GM18519 (cell line): ENCODE measurements around the gene OR52E5.
A peak's percentile ranks its signal among the peaks of the same experiment; 100 is the strongest.

ENCODE experiments used
- ATAC-seq: cut with Tn5 transposase; IDR thresholded peaks from one replicate; pipeline ENCODE4 v1.9.1; 2021; ENCODE audit warnings: mild to moderate bottlenecking, moderate library complexity; ENCODE audit not compliant: unreplicated experiment, low FRiP score

The OR52E5 gene

DNA sequence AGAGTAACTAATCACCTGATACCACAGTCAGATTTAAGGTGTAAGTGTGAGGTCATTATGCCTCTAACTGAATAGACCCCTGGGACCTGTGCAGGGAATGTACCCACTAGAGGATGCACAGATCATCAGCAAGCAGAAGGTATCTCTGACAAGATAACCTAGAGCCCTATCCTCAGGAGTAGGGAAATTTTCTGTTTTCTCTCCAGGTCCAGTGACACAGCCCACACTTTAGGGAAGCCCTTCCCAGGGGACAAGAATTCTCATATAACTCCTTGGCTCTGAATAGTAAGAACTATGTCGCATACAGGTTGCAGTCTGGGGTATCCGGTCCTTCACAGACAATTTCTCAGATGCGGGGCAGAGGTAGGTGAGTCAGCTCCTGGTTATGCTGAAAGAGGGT is at the start of gene OR52E5:
Gene OR52E5 (plus strand): TSS at position 301 of the 400 bp plus-strand sequence. CDS start 7,569 bp downstream, outside the sequence.
- no peak for ATAC-seq

DNA sequence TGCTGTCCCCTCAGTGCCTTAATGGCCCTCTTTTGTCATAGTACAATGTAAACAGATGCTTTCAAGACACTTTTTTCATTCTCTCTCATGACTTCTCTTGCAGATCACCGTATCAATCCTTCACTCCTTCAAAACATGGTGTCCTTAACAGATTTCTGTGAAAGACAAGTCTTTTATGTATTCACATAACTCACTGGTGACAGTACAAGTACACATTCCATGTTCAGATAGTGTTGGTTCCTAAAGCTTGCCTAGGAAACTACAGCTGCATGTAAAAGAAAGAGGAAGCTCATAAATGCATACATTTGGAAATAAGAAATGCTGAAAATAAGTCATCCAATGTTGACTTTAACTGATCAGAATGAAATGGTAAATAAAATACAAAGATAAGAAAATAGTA is 46.3 kb upstream of the OR52E5 start:
- no peak for ATAC-seq

- ATAC-seq = no peak
These were observed 45.3 kb upstream of the OR52E5 start for GRCh38 chr11:5847711-5848110.

- no peak for ATAC-seq
These were observed 42.0 kb upstream of the OR52E5 start for GRCh38 chr11:5851002-5851401.

DNA sequence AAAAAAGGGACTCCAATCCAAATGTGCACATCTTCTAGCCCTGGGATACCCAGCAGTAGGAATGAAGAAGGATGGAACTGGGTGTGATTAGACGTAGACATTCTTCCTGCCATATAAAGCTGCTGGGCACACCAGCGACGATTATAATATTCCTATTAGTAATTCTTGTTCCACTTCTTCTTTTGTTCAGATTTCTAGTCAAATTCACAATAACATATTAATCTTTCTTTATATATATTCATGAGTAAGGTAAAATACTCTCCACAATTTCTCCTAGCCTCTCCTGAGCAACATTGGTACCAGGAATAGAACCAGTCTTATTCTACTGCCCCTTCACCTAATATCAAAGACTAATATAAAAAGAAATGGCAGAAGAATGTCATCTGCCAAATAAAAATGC is 35.4 kb upstream of the OR52E5 start, which contains the start of gene OR52E8:
Gene OR52E8 (minus strand): TSS at position 101 of the 400 bp plus-strand sequence. CDS start 0 bp downstream, at position 101.
- ATAC-seq = no peak

DNA sequence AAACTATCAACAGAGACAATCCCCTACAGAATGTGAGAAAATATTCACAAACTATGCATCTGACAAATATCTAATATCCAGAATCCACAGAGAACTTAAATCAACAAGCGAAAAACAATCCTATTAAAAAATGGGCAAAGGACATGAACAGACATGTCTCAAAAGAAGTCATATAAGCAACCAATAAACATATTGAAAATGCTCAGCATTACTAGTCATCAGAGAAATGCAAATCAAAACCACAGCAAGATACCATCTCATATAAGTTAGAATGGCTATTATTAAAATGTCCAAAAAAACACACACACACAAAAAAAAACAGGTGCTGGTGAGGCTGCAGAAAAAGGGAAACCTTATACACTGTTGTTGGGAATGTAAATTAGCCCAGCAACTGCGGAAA is 27.2 kb upstream of the OR52E5 start:
- no peak for ATAC-seq

- no peak for ATAC-seq
These were observed 14.4 kb upstream of the OR52E5 start for GRCh38 chr11:5878564-5878963.

DNA sequence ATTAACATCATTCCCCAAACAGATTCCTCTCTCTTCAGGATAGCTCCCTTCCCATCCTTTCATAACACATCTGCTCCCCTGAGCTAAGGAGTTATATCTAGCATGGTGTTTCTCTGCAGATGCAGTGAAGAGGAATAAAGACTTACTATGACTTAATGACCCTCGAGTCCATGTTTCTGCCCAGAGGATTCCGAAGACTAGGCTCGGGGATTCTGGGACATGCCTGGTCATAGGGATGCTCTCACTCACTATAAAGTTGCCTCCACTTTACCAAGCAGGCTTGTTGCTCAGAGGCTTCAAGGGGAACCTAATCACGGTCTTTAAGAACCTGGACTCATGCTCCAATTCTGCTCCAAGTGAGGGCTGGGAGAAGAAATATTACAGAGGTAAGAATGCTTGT is 12.7 kb upstream of the OR52E5 start, which contains the start of gene OR52E4:
Gene OR52E4 (plus strand): TSS at position 301 of the 400 bp plus-strand sequence. CDS start 3,664 bp downstream, outside the sequence.
- ATAC-seq = no peak

DNA sequence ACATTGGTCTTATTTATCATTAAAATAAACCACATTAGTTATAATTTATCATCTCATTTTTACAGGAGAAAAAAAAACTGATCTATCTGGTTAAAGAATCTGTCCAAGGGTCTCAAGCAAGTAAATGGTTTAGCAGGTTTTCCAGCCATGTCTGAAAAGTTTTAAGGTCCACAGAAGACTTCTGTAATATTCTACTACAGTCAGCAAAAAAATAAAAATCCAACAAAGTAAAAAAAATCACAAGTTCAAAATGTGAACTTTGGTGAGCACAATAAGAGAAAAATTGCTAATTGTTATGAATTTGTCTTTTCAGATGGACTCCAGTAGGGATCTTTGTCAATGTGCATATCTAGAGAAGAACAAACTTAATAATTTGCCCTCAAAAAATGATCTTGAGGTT is 11.3 kb upstream of the OR52E5 start:
- no peak for ATAC-seq

DNA sequence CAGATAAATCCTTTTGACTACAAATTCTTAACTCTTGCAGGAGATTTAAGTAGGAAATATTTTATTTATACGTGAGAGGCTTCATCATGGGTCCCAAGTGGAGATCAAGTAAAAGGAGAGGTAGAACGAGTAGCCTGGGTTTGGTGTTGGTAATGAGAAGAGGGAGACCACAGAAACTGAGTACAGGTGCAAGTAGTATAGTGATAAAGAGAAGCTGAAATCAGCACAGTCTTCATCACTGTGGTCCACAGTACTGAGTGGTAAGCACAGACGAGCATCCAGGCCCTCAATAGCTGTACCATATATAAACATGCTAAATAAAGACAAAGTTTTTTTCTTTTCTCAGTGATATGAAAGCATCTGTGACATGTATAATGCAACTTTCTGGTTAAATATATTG is 5.8 kb upstream of the OR52E5 start:
- no peak for ATAC-seq

GRCh38 chr11:5887661-5888060 is 5.3 kb upstream of the OR52E5 start:
- no peak for ATAC-seq

DNA sequence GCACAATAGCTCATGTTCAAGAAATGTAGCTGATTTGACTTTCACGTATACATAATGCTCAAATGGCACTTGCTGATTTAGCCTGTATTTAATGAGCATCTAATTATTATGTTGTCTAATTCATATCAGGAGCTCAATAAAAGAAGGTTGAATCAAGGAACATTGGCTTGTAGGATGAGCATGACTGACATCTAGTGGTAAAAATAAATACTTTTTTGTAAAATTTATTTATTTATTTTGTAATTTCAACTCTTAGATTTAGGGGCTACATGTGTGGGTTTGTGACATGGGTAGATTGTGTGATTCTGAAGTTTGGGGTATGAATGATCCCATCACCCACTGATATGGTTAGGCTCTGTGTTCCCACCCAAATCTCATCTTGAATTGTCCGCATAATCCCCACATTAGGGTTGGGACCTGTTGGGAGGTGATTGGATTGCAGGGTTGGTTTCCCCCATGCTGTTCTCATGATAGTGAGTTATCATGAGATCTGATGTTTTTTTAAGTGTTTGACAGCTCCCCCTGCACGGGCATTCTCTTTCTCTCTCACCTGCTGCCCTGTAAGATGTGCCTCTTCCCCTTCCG is 1.7 kb upstream of the OR52E5 start:
- ATAC-seq = peak; percentile 42

DNA sequence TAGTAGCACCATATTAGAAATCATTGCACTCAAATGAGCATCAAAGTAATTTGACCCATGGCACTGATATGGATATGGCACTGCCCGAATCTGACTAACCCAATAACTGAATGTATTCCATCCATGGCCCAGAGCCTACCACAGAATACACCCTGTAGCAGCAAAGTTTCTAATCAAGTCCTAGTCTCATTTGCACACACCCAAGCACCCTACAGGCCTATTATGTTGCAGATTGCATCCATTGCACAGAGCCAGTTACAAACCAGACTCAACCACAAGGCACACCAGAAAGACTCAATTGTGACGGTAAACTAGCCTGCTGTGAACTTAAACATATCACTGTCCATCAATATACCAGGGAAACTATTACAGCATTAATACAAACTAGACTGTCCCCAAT is 6.5 kb downstream of the OR52E5 start:
- no peak for ATAC-seq

DNA sequence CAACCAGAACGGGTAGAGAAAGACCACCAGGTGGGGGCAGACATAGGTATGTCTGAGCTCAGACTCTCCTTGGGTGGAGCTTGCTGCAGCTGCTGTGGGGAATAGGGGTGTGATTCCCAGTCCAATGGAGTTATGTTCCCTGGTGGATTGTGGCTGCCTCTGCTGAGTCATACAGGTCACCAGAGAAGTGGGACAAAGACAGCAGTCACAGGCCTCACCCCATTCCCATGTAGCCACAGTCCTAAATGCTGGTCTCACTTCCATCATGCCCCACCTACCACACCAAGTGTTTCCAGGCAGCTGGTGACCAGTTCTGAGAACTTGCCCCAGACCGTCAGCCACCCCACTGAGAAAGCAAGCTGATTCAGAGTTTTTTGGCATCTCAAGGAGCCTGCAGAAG is 17.5 kb downstream of the OR52E5 start:
- ATAC-seq = no peak

DNA sequence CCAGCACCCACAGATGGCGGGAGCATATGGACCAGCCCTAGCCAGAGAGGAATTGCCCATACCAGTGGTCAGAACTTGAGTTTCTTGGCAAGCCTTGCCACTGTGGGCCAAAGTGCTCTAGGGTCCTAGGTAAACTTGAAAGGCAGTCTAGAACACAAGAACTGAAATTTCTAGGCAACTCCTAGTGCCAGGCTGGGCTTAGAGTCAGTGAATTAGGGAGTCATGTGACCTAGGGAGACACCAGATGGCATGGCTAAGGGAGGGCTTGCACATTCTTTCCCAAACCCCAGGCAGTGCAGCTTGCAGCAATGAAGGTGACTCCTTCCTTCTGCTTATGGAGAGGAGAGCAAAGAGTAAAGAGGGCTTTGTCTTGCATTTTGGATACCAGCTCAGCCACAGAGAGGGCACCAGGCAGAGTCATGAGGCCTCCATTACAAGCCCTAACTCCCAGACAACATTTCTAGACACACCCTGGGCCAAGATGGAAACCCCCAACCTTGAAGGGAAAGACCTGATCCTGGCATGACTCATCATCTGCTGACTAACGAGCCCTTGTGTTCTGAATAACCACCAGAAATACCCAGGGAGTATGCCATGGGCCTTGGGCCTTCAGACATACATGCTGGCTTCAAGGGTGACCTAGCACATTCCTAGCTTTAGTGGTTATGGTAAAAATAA is 29.9 kb downstream of the OR52E5 start:
- ATAC-seq = peak; percentile 82

DNA sequence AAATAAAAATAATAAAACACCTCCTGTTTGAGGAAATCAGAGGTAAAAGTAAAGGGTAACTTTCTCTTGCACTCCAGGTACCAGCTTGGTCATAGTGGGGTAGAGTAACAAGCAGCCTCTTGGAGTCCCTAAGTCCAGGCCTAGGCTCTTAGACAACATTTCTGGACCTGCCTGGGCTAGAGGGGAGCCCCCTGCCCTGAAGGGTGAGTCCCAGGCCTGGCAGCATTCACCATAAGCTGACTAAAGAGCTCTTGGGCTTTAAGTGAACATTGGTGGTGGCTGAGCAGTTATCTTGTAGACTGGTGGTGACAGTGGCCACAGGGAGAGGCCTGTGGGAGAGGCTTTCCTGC is 30.4 kb downstream of the OR52E5 start:
- ATAC-seq = peak; percentile 29

DNA sequence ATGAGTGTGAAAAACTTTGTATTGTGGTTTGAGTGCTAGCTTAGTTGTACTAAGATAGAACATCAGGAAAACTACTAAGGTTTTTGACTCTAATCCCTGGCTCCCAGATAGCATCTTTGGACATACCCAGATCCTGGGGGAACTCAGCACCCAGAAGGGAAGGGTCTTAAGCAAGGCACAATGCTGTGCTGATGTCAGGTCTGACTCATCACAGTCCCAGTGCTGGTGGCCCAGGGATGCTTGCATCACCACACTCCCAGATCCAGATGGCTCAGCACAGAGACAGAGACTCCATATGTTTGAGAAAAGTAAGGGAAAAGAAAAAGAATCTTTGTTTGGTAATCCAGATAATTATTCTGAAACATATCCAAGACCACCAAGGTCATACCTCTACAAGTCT is 30.8 kb downstream of the OR52E5 start:
- ATAC-seq = no peak

GRCh38 chr11:5928271-5928670 is 35.3 kb downstream of the OR52E5 start:
- no peak for ATAC-seq

DNA sequence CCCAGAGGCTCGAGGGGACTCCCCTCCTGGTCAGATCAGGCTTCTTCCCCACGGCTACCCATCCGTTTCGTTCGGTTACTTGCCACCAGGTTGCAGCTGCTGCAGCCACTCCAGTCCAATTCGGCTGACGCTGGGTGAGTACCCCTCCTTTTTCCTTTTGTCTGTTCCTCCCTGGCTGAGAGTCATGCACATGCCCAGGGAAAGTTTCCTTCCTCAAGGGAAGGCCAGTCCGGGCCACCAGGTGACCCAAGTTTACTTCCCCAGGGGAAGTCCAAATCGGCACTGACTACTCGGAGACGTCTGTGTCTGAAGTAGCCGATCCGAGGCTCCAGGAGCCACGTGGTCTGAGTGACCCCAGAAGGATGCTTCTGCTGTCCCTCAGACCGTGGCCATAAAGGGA is 35.8 kb downstream of the OR52E5 start:
- no peak for ATAC-seq

- ATAC-seq = no peak
These were observed 36.8 kb downstream of the OR52E5 start for GRCh38 chr11:5929571-5930368.

- ATAC-seq = no peak
These were observed 37.6 kb downstream of the OR52E5 start for GRCh38 chr11:5930614-5931013.
